ENCODE data around the gene FBXO31.

Gene FBXO31, protein sequence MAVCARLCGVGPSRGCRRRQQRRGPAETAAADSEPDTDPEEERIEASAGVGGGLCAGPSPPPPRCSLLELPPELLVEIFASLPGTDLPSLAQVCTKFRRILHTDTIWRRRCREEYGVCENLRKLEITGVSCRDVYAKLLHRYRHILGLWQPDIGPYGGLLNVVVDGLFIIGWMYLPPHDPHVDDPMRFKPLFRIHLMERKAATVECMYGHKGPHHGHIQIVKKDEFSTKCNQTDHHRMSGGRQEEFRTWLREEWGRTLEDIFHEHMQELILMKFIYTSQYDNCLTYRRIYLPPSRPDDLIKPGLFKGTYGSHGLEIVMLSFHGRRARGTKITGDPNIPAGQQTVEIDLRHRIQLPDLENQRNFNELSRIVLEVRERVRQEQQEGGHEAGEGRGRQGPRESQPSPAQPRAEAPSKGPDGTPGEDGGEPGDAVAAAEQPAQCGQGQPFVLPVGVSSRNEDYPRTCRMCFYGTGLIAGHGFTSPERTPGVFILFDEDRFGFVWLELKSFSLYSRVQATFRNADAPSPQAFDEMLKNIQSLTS

DNA sequence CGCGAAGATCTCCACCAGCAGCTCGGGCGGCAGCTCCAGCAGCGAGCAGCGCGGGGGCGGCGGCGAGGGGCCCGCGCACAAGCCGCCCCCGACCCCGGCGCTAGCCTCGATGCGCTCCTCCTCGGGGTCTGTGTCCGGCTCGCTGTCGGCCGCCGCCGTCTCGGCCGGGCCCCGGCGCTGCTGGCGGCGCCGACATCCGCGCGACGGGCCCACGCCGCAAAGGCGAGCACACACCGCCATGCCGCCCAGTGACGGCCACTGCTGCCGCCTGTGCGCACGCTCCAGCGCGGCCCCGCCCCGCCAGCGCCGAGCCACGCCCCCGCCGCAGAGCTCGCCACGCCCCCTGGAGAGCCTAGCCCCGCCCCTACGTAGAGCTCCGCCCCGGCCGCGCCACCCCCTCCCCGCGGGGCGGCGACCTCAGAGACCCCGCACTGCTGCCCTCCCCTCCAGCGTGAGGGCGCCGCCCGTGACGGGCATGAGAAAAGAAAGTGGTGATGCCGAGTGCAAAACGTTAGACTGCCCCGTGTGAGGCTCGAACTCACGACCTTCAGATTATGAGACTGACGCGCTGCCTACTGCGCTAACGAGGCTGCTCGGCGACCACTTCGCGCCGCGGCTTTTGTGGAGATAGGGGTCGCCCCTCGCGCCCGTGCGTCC is at the start of gene FBXO31:
Gene FBXO31, minus strand, starts transcription at position 272 of the 657 bp plus-strand sequence. Its CDS starts 32 bp downstream, at position 240.
- DNase-seq, result peak; percentile 90

DNA sequence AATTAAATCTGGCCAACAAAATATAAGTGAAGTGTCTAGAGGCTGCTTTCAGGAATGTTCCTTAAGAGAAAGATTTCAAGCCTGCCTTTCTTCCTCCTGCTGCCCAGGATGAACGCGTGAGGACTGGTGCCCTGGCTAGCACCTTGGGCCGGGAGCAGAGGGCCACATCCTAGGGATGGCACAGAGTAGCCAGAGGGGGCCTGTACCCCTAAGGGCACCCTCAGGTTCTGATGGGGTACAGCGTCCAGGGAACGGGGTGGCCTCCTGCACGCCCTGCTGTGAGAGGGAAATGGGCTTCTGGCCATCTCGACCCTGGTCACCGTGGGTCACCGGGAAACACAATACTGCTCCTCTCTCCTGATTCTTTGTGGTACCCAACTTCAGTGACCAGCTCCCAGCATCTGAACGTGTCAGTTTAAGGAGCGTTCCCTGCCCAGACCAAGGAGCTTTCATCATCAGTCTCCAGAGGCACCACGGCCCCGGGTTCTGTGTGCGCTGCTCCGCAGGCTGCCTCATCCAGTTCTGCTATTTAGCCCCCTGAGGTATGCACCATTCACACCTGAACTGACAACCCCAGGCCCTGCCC is 48.8 kb upstream of the FBXO31 start:
- DNase-seq, result no peak

DNA sequence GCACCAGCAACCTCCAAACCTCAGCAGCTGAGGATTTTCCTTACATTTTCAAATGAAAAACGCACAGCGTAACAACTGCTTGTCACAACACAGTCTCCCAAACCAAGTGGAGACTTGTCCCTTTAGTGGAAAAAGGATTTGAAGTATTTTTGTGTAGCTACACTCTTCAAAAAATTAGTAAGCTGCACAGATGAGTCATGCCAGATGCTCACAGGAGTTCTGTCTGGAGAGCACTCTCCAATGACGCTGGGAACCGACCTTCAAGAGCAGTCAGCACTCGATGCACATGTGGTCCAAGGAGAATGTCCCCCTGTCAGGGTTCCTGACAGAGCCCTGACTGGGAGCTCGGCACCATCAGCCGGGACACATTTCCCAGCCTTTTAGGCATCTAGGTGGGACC is 48.4 kb upstream of the FBXO31 start:
- DNase-seq, result no peak

DNA sequence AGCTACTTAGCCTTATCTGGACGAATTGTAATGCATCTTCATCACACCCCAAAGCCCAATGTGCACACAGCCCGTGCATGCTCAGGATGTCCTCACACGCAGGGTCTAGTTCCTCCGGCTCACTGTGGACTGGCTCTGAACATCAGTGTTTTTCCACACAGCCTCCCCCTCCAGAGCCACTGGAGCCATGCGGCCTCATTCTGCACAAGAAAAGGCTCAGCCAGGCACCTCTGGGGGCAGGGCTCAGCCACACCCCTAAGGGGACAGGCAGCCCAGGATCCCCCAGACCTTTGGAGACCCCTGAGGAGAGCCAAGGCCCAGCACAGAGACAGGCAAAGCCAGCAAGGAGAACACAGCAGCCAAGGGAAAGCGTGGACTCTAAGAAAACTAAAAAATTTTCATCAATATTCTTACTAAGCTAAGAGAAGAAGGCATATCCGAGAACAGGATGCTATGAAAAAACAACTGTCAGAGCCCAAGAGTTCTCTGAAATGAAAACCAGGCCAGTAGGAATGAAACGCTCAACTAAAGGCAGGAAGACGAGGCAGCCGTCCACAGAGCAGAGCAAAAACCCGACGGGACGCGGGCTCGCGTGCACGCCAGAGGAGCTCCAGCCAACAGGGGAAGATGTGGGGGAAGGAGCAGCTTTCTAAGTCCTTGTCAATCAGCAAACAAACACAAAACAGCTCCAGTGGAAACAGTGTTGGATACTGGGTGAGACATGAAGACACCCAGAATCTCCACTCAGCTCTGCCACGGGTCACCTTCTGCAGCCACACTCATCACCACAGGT is 43.0 kb upstream of the FBXO31 start:
- no peak for DNase-seq

DNA sequence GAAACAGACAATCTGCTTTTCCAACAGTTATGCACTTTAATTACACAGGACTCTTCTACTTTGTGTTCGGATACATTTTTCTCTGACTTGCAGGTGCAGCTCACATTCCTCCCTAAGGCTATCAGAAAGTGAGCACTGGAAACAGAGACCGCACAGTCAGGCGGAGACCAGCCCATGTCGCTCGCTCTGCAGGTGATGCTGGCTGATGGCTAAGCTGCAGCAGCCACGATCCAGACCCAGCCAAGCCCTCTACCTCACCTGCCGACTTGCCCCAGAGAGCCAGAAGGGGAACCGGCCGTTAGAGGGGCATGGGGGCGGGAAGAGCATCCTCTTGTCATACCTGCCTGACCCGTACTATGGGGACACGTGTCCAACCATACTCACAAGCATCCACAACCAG is 42.4 kb upstream of the FBXO31 start:
- DNase-seq, result no peak

DNA sequence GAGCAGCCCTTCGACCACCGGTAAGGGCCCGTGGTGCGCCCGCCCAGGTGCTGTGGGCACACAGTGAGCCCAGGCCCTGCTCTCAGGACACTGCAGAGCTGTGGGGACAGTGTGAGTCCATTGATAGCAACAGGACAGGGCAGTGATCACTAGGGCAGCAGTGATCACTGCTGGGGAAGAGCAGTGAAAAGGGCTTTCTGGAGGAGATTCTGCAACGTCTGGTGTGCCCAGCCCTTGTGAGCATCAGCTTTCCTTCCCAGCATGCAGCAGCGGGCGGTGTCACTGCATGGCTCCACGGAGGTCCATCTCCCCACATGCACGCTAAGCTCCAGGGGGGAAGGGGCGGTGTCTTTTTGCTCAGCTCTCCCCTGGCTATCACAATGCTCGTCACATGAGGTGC is 40.7 kb upstream of the FBXO31 start:
- no peak for DNase-seq

DNA sequence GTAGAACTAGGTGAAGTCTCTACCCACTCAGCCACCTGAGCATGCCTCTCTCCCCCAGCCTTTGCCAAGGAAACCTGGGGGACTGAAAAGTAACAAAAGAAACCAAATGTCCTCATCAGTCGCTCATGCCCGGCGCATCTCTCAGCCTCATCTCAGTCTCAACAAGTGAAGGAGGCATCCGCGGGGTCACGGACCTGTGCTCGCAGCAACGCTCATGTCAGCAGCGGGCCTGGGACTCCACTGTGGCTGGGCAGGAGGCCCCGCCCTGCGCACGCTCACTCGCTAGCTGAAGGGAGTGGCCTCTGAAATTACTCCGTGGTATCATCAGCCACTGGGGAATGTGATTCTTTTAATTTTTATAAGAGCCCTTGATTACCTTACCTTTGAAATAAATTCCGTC is 39.9 kb upstream of the FBXO31 start:
- no peak for DNase-seq

DNA sequence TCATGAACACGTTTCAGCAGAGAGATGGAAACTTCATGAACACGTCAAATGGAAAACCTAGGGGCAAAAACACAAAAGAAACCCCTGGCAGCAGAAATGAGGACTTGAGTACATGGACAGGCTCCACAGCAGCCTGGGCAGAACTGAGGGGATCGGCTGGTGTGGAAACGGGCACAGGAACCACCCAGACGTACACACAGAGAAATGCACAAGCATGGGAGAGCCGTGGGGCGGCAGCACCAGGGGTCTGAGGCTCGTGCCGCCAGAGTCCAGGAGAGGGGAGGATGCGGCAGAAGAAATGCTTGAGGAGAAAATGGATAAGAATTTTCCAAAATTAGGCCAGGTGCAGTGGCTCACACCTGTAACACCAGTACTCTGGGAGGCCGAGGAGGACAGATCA is 38.5 kb upstream of the FBXO31 start:
- no peak for DNase-seq

DNA sequence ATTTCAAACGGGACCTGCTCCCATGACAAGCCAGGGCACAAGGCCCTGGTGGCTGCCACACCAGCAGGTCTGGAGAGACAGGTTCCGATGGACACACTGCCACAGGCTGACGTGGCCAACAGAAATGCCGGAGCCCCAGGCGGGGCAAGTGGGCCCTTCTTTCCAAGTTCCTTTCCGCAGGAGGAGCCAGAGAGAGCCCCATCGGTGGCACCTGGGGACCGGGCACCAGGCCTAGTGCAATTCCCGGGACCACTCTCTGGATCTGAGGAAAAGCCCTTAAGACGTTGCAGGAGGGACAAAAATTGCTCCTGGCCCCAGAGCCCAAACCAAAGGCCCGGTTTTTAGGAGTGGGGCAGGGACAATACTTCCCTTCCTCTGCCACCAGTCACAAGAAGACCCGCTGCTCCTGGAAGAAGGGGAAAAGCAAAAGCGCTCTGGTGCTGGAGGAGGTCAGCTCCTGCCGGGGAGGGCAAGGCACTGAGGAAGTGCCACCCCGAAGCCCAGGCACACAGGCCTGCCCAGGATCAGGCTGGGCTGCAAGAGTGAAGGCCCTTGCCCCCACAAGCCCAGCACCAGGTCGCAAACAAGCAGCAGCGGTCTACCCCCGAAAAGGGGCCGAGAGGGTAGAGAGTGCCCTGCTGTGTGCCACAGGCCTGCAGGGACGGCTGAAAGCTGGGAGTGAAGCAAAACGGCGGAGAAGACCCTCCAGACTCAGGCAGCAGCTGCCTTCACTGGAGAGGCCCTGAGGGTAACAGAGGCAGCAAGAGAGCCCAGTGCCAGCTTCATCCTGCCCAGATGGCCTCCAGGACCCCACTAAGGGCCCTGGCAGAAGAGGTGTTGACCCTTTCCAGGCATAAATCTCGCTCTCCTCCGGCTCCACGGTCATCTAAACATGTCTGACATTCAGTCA is 37.7 kb upstream of the FBXO31 start:
- DNase-seq, result no peak

DNA sequence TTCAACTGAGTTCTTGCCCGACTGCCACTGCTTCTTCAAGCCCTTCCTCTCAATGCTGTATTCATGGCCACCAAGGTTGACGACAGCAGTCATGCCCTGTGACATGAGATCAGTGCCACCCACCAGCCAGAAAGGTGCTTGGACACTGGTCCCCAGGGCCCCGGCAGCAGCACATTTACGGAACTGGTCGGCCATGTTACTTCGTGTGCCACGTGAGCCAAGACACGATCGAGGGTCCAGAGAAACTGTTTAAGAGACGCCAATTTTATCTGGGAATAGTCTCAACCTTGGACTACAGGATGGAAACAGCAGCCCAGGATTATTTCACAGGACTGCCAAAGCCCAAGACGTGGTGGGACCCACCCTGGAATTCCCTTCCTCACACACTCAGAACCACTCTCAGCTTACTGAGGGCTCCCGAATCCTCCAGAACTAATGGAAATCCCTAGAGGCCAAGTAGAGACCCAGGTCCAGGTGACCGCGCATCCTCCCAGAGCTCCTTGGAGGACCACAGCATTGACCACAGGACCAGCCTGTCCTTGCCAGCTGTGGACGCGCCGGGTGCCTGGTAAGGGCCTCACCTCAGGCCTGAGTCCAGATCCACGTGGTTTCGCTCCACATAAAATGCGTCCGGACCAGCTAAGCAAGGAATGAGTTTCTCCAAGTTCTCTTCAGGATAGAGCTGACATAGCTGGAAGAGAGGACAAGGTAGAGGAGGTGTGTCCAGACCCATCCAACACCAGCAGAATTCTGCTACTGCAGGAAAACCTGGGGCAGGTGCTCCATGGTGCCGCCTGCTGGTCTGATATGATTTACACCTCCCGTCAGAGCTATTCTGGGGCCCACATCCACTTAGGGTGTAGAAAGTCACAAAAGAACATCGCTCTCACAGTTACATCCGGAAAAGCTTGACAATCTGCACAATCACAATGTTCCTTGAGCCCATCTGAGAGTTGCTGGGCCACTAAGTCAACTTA is 36.7 kb upstream of the FBXO31 start:
- DNase-seq, result no peak

DNA sequence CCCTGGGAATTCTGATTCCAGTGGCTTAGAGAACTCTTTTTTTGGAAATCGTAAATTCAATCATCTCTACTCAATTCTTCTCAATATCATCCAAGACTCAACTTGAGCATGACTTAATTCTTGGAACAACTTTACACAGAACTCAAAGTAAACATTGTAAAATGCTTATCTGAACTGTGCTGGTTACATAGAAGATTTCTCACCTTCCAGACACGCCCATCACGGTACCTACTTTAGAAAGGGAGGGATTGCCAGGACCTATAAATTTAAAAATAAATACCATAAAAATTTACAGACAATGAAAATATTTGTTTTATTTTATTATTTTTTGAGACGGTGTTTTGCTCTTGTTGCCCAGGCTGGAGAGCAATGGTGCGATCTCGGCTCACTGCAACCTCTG is 35.1 kb upstream of the FBXO31 start:
- no peak for DNase-seq

DNA sequence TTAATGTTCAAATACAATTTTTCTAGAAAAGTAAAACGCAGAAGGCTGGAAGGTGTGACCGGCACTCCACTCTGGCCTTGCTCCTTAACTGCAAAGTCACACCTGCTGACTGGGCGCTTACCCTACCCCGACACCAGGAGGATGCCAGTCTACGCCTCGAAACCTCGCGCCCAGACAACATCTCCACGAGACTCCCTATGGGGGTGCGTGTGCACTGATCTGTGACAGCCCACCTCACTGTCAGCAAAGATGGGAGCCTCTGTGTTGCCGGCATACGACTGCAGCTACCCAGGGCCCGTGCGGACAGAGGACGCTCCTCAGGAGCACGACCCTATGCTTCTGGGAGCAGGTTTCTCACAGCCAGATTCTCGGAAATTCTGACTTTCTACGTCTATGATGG is 34.6 kb upstream of the FBXO31 start:
- DNase-seq, result no peak

DNA sequence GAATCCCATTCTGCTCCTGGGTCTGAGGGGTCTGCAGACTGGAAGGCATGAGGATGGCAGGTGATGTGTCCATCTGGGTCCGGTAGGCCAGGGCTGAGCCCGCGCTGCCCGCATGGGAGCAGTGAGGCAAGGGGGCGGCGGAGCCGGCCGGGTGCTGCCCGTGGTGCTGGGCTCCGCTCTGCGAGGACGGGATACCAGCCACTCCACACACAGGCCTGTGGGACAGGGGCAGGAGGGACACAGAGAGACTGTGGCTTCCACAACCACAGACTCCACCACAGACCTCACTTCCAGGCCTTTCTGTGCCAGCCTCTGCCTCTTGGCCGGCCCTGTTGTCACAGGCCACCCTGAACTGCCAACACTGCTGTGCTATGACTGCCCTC is 33.9 kb upstream of the FBXO31 start:
- DNase-seq, result no peak

DNA sequence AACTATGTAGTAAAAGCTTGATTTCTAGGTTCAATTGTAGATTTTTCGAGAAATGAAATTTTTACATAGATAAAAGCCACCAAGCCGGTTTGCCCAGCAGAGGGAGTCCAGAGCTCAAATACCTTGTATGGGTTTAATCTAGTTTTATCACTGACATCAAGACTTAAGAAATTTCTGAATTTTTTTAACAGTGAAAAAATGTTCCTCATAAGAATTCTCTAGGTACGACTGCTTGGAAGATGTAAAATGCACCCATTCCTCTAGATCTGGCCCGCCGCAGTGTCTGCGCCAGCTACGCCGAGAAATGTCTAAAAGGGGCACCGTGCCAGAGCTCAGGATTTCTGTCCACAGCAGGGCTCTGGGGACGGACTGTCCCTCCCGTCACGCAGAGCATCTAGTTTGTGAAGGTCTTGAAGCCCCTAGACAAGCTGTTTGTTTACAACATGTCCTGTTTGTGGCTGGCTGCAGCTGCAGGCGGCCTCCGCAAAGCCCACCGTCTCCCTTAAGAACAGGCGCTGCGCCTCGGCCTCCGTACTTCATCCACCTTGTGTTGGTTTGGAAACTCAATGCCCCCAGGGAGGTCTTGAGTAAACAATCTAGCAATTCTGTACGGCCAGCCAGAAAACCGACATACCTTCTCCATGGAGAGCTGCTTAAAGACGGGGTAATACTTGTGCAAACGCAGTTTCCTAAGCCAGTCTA is 33.4 kb upstream of the FBXO31 start:
- DNase-seq, result peak; percentile 7

DNA sequence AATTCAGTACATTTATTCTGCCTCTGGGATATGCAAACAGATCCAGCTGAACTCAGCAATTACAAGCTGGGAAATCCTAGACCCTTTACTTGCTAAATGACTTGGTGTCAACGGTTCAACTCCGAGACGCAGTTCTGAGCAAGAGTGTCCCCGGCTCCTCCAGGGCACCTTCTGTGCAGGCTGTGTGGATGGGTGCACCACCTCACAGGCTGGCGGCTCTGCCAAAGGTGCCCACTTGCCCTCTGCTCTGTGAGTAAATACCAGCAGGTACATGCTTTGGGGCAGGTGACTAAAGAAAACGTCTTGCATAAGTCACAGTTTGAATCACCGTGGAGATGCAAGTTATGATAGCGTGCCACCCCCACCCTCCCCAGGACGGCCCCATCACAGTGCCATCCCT is 31.9 kb upstream of the FBXO31 start:
- no peak for DNase-seq

DNA sequence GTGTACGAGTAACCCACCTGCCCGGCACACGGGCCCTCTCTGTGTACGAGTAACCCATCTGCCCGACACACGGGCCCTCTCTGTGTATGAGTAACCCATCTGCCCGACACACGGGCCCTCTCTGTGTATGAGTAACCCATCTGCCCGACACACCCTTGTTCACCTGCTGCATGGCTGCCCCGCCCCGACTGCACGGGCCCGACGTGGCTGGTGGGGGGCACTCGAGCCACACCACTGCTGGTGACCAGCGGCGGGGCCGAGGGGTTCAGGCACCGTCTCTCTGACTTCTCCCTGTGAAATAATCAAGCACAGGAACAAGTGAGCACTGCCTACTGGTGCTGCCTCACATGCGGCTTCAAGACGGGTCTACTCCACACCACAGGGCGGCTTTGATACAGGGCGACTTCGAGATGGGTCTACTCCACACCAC is 30.7 kb upstream of the FBXO31 start:
- DNase-seq, result no peak

DNA sequence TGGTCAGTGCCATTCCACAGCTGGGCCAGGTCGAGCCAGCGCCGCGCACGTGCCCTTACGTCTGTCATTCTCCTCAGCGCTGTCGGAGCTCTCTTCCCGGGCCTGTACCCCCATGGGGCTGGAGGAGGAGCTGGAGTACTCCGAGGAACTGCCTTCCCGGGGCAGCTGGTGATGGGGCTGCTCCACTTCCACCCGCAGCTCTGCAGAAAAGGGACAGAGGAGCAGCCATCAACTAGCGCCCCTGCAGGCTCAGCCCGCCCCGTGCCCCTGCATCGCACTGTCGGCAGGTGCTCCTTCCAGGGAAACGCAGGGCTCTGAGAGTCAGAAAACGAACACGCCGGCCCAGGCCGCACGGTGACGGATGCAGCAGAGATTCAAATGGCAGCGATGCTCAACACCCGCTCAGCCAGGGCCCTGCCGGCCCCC is 29.4 kb upstream of the FBXO31 start:
- DNase-seq, result no peak

DNA sequence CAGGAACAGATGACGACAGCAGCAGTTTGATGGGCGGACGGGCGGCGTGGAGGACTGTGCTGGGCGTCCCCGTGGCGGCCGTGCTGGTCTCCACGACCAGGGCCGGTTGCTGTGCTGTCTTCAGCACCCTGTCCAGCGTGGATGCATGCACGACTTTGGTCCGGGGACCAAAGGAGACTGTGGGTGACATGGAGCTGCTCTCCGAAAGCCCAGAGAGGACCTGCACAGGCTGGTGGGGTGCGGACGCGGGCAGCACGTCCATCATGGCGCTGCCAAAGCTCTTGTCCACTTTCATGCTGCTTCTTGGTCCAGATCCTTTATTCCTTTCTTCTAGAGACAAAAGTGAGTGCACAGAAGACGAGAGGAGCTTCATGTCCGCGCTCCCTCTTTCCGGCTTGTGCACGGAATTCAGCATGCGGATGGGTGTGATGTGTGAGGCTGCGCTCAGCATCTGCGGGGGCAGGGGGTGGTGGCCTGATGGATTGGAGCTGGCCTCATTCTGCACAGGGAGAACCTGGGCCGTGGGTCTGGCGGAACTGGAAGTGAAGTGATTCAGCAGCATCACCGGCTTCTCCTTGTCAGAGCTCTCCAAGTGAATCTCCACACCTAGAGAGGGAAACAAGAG is 28.9 kb upstream of the FBXO31 start:
- no peak for DNase-seq
